Caco-2 (cell line): Measurements from ENCODE around the gene NAPA. TPM values are rescaled to one million over a fixed set of nuclear protein-coding genes. Genes with fewer than 3 reads are reported as not detected.

Source experiments
- BruUV-seq: library from RNA; stranded (reverse); fragments of 400-500 nt; replicated peaks from 2 replicates; lab custom pipeline; 2021; lab: Mats Ljungman, UMichigan
- CTCF ChIA-PET: fragments of 300-600 bp; sonication (Branson Sonifier 250); formaldehyde crosslinking; loops from one replicate; lab custom pipeline; 2022; ENCODE audit warnings: antibody characterized with exemption; lab: Charles Lee
- POLR2A ChIA-PET: fragments of 300-600 bp; sonication (Branson Sonifier 250); formaldehyde crosslinking; loops from one replicate; lab custom pipeline; 2022; ENCODE audit warnings: antibody characterized with exemption; lab: Charles Lee
- DNase-seq, 2 experiments: peaks; one replicate each; pipeline versions ENCODE4 v3.0.0 to v3.0.0-alpha.2; 2020 to 2022
- H3K27me3 ChIP-seq: replicated peaks from 2 replicates; pipeline ENCODE4 v1.6.0; 2011; ENCODE audit warnings: low read length; ENCODE audit not compliant: control insufficient read depth, insufficient read depth
- H3K36me3 ChIP-seq: 2 replicates; pipeline ENCODE4 v1.5.1; 2011; ENCODE audit warnings: low read length; ENCODE audit not compliant: control insufficient read depth, insufficient read depth
- H3K4me1 ChIP-seq: fragments of 250-450 bp; sonication (Bioruptor Pico); 2 replicates; pipeline ENCODE4 v1.5.1; 2020; ENCODE audit warnings: mild to moderate bottlenecking
- H3K4me3 ChIP-seq: 2 replicates; pipeline ENCODE4 v1.5.1; 2011; ENCODE audit warnings: low read depth, mild to moderate bottlenecking, control low read depth, low read length
- H3K9me3 ChIP-seq: fragments of 250-450 bp; sonication (Bioruptor Pico); 2 replicates; pipeline ENCODE4 v1.5.1; 2020; ENCODE audit warnings: mild to moderate bottlenecking, moderate library complexity
- H3K27ac Mint-ChIP-seq: one replicate; pipeline ENCODE4 v1.8.0; 2022; ENCODE audit warnings: mixed read lengths; ENCODE audit not compliant: unreplicated experiment
- H3K27me3 Mint-ChIP-seq: one replicate; pipeline ENCODE4 v1.8.0; 2022; ENCODE audit warnings: mixed read lengths; ENCODE audit not compliant: insufficient read depth, unreplicated experiment
- H3K36me3 Mint-ChIP-seq: one replicate; pipeline ENCODE4 v1.8.0; 2022; ENCODE audit warnings: mild to moderate bottlenecking, mixed read lengths; ENCODE audit not compliant: insufficient read depth, unreplicated experiment
- H3K4me1 Mint-ChIP-seq: one replicate; pipeline ENCODE4 v1.8.0; 2022; ENCODE audit warnings: low read depth, mixed read lengths; ENCODE audit not compliant: unreplicated experiment
- H3K4me3 Mint-ChIP-seq: one replicate; pipeline ENCODE4 v1.8.0; 2022; ENCODE audit warnings: mild to moderate bottlenecking, moderate library complexity, mixed read lengths; ENCODE audit not compliant: unreplicated experiment
- H3K9me3 Mint-ChIP-seq: one replicate; pipeline ENCODE4 v1.8.0; 2022; ENCODE audit warnings: mixed read lengths; ENCODE audit not compliant: unreplicated experiment
- CTCF ChIP-seq, 2 experiments: fragments of 200-600 bp in 1 of 2; IDR thresholded peaks; 1 replicate in 1 of 2; 2 replicates in 1 of 2; pipeline versions ENCODE4 v1.5.1 to v1.8.0; 2011 to 2022; ENCODE audit warnings: antibody characterized with exemption in 1 of 2, control low read depth in 1 of 2, inconsistent platforms in 1 of 2, low read depth in 1 of 2, low read length in 1 of 2, mild to moderate bottlenecking in 1 of 2, moderate library complexity in 1 of 2; ENCODE audit not compliant: insufficient read depth in 1 of 2, severe bottlenecking in 1 of 2, unreplicated experiment in 1 of 2
- intact Hi-C: fragments of 100-400 bp; cut with micrococcal nuclease; formaldehyde crosslinking; loops from one replicate; pipeline ENCODE4 v1.10.0; 2022; ENCODE audit not compliant: unreplicated experiment
- total RNA-seq: library from RNA; stranded (reverse); gene quantifications from 2 replicates; pipeline ENCODE4 v1.2.3, GENCODE V29; 2022

Gene NAPA
- total RNA-seq, 1 experiment from 2014 or later: 149 TPM

DNA sequence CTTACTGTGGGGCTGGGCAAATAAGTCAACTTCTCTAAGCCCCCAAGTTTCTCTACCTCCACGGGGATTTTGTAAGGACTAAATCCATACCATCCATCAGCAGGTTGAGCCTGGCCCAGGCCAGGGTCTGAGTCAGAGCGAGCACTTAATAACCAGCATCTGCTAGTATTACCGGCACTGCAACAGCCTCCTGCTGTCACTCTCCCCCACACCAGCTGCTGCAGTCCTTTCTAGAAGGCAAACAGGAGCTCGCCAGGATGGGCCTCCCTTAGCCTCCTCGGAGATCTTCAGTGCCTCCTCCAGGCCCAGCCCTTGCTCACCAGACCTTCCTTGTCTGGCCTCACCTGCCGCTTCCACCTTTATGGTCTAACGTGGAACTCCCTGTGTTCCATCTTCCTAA lies 3.2 kb downstream of the NAPA start:
- Histone ChIP-seq H3K4me3 (peak overlapping the region; percentile 29; the same call in 1 of the 2 replicates), H3K4me1 (peaks cover 25% of the 10 kb centered on the region), H3K9me3 (no peaks in the 10 kb centered on the region), H3K36me3 (no peaks in the 10 kb centered on the region), H3K27me3 (no peaks in the 10 kb centered on the region)
- CTCF ChIA-PET: interaction anchor here (0.5 to 2.6 kb wide), 4 partner anchors 17 to 162 kb away, joined by 3 to 17 read pairs (median 4); partner anchors contain the start of genes DHX34 and KPTN
- Mint-ChIP-seq H3K36me3 (peaks cover 52% of the 10 kb centered on the region), H3K27me3 (no peaks in the 10 kb centered on the region), H3K9me3 (no peaks in the 10 kb centered on the region), H3K4me1 (peaks cover 34% of the 10 kb centered on the region), H3K4me3 (peak overlapping the region; percentile 100), H3K27ac (peak overlapping the region; percentile 87)
- POLR2A ChIA-PET: interaction anchor here (0.6 to 0.8 kb wide), 2 partner anchors 9 to 137 kb away, joined by 3 to 8 read pairs; no protein-coding TSS in a partner anchor
- no peak for TF ChIP-seq CTCF (IDR thresholded peaks at IDR 0.05; ENCODE audit: insufficient read depth in 1 of 2, low read depth in 1 of 2, low read length in 1 of 2, severe bottlenecking in 1 of 2, unreplicated experiment in 1 of 2)
- no peak for DNase-seq
- no TSS peak for BruUV-seq
- intact Hi-C loops: loop anchor here (1.0 kb wide), 1 partner anchor 187 kb away; no protein-coding TSS in a partner anchor

- Mint-ChIP-seq H3K27me3 (no peaks in the 10 kb centered on the region), H3K4me3 (no peak overlapping the region), H3K36me3 (peaks cover 54% of the 10 kb centered on the region), H3K9me3 (no peaks in the 10 kb centered on the region), H3K4me1 (peaks cover 34% of the 10 kb centered on the region), H3K27ac (no peak overlapping the region)
- Histone ChIP-seq H3K4me1 (peaks cover 23% of the 10 kb centered on the region), H3K36me3 (no peaks in the 10 kb centered on the region), H3K27me3 (no peaks in the 10 kb centered on the region), H3K4me3 (no peak overlapping the region), H3K9me3 (no peaks in the 10 kb centered on the region)
- TF ChIP-seq CTCF (IDR thresholded peaks at IDR 0.05; ENCODE audit: insufficient read depth in 1 of 2, low read depth in 1 of 2, low read length in 1 of 2, severe bottlenecking in 1 of 2, unreplicated experiment in 1 of 2): no peak
- BruUV-seq: no TSS peak
- CTCF ChIA-PET: interaction anchor here (1.2 kb wide), 1 partner anchor 162 kb away, joined by 3 read pairs; the partner anchor contains the start of gene DHX34
- DNase-seq: no peak
- intact Hi-C loops: no loop called here
- POLR2A ChIA-PET: no interaction called here
Observed at GRCh38 chr19:47511128-47511517, 3.7 kb downstream of the NAPA start.

DNA sequence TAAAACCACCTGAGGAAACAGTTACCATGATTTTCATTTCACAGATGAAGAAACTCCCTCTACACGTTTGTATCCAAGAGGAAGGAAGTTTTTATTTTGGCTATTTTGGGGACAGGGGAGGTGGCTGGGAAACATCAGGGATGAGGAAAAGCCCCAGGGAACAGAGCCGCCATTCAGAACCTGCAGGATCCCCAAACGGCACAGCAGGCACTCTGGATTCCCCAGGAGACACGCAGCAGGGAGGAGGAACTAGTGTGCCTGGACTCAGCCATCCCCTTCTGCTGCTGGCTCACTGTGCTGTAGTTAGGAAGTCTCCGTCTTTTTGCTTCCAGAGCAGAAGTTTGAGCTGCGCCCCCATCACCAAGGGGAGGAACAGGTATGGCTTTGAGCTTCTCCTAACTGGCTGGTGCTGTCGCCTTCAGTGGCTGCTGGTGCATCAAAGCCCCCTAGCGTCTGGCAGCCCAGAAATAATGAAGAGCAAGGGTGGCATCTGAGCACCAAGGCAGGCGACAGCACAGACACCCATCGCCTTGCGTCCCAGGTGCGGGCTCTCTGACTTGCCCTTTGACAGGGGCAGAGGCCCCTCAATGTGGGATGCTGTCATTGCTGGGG lies 4.2 kb downstream of the NAPA start:
- peaks cover 22% of the 10 kb centered on the region for H3K4me1 ChIP-seq
- no peaks in the 10 kb centered on the region for H3K27me3 Mint-ChIP-seq
- H3K9me3 ChIP-seq: no peaks in the 10 kb centered on the region
- no peak for DNase-seq
- H3K36me3 ChIP-seq: no peaks in the 10 kb centered on the region
- no peaks in the 10 kb centered on the region for H3K9me3 Mint-ChIP-seq
- peaks cover 59% of the 10 kb centered on the region for H3K36me3 Mint-ChIP-seq
- CTCF ChIA-PET: no interaction called here
- H3K4me1 Mint-ChIP-seq: peaks cover 34% of the 10 kb centered on the region
- BruUV-seq: no TSS peak
- TF ChIP-seq CTCF (IDR thresholded peaks at IDR 0.05; ENCODE audit: insufficient read depth in 1 of 2, low read depth in 1 of 2, low read length in 1 of 2, severe bottlenecking in 1 of 2, unreplicated experiment in 1 of 2): no peak
- H3K4me3 Mint-ChIP-seq: no peak overlapping the region
- H3K27ac Mint-ChIP-seq: no peak overlapping the region
- no peak overlapping the region for H3K4me3 ChIP-seq
- no peaks in the 10 kb centered on the region for H3K27me3 ChIP-seq
- POLR2A ChIA-PET: no interaction called here
- intact Hi-C loops: no loop called here
